ENCODE results near the gene C3. TPM values are rescaled to one million over a fixed set of nuclear protein-coding genes. Genes with fewer than 3 reads are reported as not detected.

C3 gene
- total RNA-seq, 6 donors from 2014 or later, result 461 to 1,221 (median 854) TPM

DNA sequence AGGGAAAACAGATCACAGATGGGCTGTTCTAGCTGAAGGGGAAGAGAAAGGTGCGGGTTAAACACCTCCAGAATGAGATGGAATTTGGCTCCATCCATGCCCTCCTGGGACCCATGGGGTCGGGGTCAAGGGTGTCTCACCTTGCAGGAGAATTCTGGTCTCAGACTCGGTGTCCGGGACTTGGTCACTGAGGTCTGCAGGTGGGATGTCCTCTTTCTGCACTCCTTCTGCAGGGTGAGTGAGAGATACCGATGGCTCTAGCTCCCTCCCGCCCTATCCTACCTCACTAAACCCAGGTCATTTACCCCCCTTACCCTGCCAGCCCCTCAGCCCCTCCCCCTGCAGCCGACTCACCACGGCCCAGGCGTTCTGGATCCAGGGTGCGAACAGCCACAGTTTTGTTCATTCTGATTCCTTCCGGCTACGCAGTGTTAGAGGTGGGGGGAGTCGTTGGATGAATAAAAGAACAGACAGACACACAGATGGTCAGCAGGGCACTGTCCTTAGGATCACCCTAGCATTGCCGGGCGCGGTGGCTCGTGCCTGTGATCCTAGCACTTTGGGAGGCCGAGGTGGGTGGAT lies 24.1 kb downstream of the C3 start:
- no peak for DNase-seq
- no peak overlapping the region for H3K4me3 ChIP-seq
- no peaks in the 10 kb centered on the region for H3K4me1 ChIP-seq
- ATAC-seq (ENCODE audit: low FRiP score in 2 of 2), result no peak
- WGBS, 2 donors, result 76 to 82% methylated on average over 18 of the region's 18 CpGs
- H3K36me3 ChIP-seq, result peaks cover 0 to 53% (median 25%) of the 10 kb centered on the region in 4 donors
- no peaks in the 10 kb centered on the region for H3K9me3 ChIP-seq
- TF ChIP-seq EP300 (IDR thresholded peaks at IDR 0.05) (no peak), POLR2A (IDR thresholded peaks at IDR 0.05) (no peak), POLR2AphosphoS5 (IDR thresholded peaks at IDR 0.05) (no peak)
- TF ChIP-seq, protein P1, sequence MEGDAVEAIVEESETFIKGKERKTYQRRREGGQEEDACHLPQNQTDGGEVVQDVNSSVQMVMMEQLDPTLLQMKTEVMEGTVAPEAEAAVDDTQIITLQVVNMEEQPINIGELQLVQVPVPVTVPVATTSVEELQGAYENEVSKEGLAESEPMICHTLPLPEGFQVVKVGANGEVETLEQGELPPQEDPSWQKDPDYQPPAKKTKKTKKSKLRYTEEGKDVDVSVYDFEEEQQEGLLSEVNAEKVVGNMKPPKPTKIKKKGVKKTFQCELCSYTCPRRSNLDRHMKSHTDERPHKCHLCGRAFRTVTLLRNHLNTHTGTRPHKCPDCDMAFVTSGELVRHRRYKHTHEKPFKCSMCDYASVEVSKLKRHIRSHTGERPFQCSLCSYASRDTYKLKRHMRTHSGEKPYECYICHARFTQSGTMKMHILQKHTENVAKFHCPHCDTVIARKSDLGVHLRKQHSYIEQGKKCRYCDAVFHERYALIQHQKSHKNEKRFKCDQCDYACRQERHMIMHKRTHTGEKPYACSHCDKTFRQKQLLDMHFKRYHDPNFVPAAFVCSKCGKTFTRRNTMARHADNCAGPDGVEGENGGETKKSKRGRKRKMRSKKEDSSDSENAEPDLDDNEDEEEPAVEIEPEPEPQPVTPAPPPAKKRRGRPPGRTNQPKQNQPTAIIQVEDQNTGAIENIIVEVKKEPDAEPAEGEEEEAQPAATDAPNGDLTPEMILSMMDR (IDR thresholded peaks at IDR 0.05), result no peak
- no peak overlapping the region for H3K27ac ChIP-seq
- no peaks in the 10 kb centered on the region for H3K27me3 ChIP-seq

DNA sequence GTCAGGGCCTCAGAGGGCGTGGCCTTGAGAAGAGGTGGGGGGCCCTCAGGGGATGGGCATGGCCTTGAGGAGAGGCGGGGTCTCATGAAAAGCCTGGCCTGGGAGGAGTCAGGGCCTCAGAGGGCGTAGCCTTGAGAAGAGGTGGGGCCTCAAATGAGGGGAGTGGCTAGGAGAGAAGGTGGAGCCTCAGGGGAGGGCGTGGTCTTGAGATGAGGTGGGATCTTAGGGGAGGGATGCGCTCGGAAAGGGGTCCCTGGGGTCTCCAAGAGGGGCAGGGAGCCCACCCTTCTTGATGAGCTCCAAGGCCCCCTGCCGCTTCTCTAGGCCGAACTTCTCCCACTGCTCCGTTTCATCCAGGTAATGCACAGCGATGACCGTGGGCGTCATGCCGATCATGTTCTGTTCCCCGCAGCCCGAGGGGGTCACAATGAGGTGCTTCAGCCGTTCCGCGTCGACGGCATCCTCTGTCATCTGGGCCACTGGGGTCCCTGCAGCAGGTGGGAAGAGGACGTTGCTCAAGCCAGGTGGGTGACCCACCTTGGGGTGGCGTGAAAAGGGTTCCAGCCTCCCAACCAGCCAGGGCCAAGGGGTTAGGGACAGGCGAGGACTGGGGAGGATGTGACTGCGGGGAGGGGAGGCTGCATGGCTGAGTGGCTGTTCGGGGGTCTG lies 26.2 kb downstream of the C3 start:
- H3K9me3 ChIP-seq, result no peaks in the 10 kb centered on the region
- TF ChIP-seq, protein P1 (IDR thresholded peaks at IDR 0.05), result no peak
- no peak for TF ChIP-seq POLR2AphosphoS5 (IDR thresholded peaks at IDR 0.05)
- TF ChIP-seq POLR2A (IDR thresholded peaks at IDR 0.05), result no peak
- no peak for TF ChIP-seq EP300 (IDR thresholded peaks at IDR 0.05)
- H3K4me1 ChIP-seq, result no peaks in the 10 kb centered on the region
- ATAC-seq (ENCODE audit: low FRiP score in 2 of 2), result no peak
- no peak overlapping the region for H3K27ac ChIP-seq
- peaks cover 0 to 54% (median 29%) of the 10 kb centered on the region in 4 donors for H3K36me3 ChIP-seq
- no peaks in the 10 kb centered on the region for H3K27me3 ChIP-seq
- 93% methylated on average over 25 of the region's 25 CpGs for WGBS, 2 donors
- no peak for DNase-seq
- H3K4me3 ChIP-seq, result no peak overlapping the region

DNA sequence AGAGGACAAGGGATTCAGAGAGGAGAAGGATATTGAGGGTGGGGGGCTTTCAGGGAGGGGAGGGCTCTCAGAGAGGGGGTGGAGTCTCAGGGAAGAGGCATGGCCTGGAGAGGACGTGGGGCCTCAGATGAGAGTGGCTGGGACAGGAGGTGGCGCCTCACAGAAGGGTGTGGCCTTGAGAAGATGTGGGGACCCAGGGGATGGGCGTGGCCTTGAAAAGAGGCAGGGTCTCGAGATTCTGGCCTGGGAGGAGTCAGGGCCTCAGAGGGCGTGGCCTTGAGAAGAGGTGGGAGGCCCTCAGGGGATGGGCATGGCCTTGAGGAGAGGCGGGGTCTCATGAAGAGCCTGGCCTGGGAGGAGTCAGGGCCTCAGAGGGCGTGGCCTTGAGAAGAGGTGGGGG lies 26.8 kb downstream of the C3 start:
- ATAC-seq (ENCODE audit: low FRiP score in 2 of 2), result no peak
- 71 to 75% methylated on average over 6 to 7 of the region's 7 CpGs for WGBS, 2 donors
- no peaks in the 10 kb centered on the region for H3K9me3 ChIP-seq
- no peaks in the 10 kb centered on the region for H3K27me3 ChIP-seq
- TF ChIP-seq, protein P1 (IDR thresholded peaks at IDR 0.05), result no peak
- TF ChIP-seq EP300 (IDR thresholded peaks at IDR 0.05), result no peak
- TF ChIP-seq POLR2AphosphoS5 (IDR thresholded peaks at IDR 0.05), result no peak
- TF ChIP-seq POLR2A (IDR thresholded peaks at IDR 0.05), result no peak
- H3K4me3 ChIP-seq, result no peak overlapping the region
- no peak for DNase-seq
- H3K36me3 ChIP-seq, result peaks cover 0 to 55% (median 29%) of the 10 kb centered on the region in 4 donors
- H3K4me1 ChIP-seq, result no peaks in the 10 kb centered on the region
- H3K27ac ChIP-seq, result no peak overlapping the region

DNA sequence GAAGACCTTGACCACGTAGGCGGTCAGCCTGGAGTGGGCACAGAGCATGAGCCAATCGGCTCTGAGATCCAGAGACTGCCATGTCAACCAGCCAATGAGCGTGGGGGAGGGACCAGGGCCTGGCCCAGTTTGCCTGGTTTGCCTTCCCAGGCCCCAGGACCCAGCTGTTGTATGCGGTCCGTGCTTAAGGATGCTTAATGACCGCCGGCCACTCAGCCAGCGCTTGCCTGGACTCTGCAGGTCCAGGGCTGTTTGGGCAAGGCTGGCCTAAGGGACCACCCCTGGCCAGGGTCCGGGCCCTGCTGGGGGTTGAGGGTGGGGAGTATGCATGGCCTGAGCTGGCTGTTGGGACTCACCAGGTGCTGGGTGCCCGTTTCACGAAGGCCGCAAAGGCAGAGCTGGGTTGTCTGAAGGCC lies 27.4 kb downstream of the C3 start:
- no peak overlapping the region for H3K27ac ChIP-seq
- WGBS, 2 donors, result 89 to 93% methylated on average over 7 to 13 of the region's 13 CpGs
- peaks cover 0 to 53% (median 29%) of the 10 kb centered on the region in 4 donors for H3K36me3 ChIP-seq
- DNase-seq (peak in 1 of 2 donors; percentile 67), ATAC-seq (ENCODE audit: low FRiP score in 2 of 2) (peak; percentile 8 to 53)
- no peak overlapping the region for H3K4me3 ChIP-seq
- H3K27me3 ChIP-seq, result no peaks in the 10 kb centered on the region
- no peaks in the 10 kb centered on the region for H3K4me1 ChIP-seq
- H3K9me3 ChIP-seq, result no peaks in the 10 kb centered on the region
- TF ChIP-seq POLR2A (IDR thresholded peaks at IDR 0.05) (no peak), EP300 (IDR thresholded peaks at IDR 0.05) (no peak), POLR2AphosphoS5 (IDR thresholded peaks at IDR 0.05) (no peak)
- TF ChIP-seq, protein P1 (IDR thresholded peaks at IDR 0.05), result no peak

Measured in upper lobe of left lung (tissue), 6 donors.